Embryonic facial prominence (tissue), 1 donor: Measurements from ENCODE around the gene NR1H2.

Experiments
- DNase-seq: peaks from one replicate; pipeline ENCODE4 v3.0.0-alpha.2; 2016; ENCODE audit errors: extremely low spot score

The NR1H2 gene

GRCh38 chr19:50401605-50402450 lies 25.6 kb downstream of the NR1H2 start:
- DNase-seq = no peak

GRCh38 chr19:50402544-50403301 lies 26.5 kb downstream of the NR1H2 start:
- no peak for DNase-seq

- no peak for DNase-seq
Observed at GRCh38 chr19:50406156-50406820, 30.0 kb downstream of the NR1H2 start.

GRCh38 chr19:50406829-50407228 lies 30.6 kb downstream of the NR1H2 start:
- DNase-seq = no peak

- no peak for DNase-seq
Observed at GRCh38 chr19:50409347-50409746, 33.1 kb downstream of the NR1H2 start.

GRCh38 chr19:50410109-50410508 lies 33.9 kb downstream of the NR1H2 start:
- no peak for DNase-seq

GRCh38 chr19:50412419-50412818 lies 36.2 kb downstream of the NR1H2 start:
- no peak for DNase-seq

GRCh38 chr19:50413096-50413495 lies 36.8 kb downstream of the NR1H2 start:
- DNase-seq = no peak

- DNase-seq = no peak
Observed at GRCh38 chr19:50413531-50413930, 37.3 kb downstream of the NR1H2 start.

- DNase-seq = no peak
Observed at GRCh38 chr19:50414864-50415660, 38.8 kb downstream of the NR1H2 start.

- no peak for DNase-seq
Observed at GRCh38 chr19:50415661-50416033, 39.4 kb downstream of the NR1H2 start.

GRCh38 chr19:50416034-50416977 lies 40.0 kb downstream of the NR1H2 start:
- DNase-seq = no peak

- no peak for DNase-seq
Observed at GRCh38 chr19:50417111-50418081, 41.1 kb downstream of the NR1H2 start.

- DNase-seq = no peak
Observed at GRCh38 chr19:50418176-50419021, 42.1 kb downstream of the NR1H2 start, which contains the start of gene SPIB. Gene SPIB, plus strand, starts transcription at chr19:50418938. Its CDS starts 25 bp downstream, at chr19:50418963.

GRCh38 chr19:50419022-50419579 lies 42.8 kb downstream of the NR1H2 start:
- DNase-seq = no peak

- no peak for DNase-seq
Observed at GRCh38 chr19:50419580-50420035, 43.4 kb downstream of the NR1H2 start.

GRCh38 chr19:50420127-50420526 lies 43.9 kb downstream of the NR1H2 start:
- DNase-seq = no peak

GRCh38 chr19:50420808-50421207 lies 44.6 kb downstream of the NR1H2 start:
- DNase-seq = no peak
